GM21529 (cell line): Measurements from ENCODE around the gene SRSF2.

Experiments used
- ATAC-seq: cut with Tn5 transposase; IDR thresholded peaks from one replicate; pipeline ENCODE4 v1.9.1; 2021; ENCODE audit not compliant: unreplicated experiment

The SRSF2 gene

DNA sequence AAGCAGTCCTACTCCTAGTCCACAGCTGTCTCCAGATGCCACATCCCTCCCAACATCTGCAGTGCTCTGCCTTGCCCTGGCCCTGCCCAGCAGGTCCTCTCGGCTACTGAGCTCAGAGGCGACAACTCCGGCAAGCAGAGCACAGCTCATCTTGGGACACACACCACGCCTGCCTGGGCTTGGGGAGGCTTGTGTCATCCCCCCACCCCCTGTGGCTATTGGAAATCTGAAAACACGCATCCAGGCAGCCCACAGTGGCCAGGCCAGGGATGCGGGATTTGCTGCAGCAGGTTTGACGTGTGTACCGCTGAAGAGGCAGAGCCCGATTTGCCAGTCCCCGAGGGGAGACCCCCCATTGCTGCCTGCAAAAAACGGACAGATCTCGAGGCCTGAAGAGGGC lies 51.8 kb downstream of the SRSF2 start:
- no peak for ATAC-seq

DNA sequence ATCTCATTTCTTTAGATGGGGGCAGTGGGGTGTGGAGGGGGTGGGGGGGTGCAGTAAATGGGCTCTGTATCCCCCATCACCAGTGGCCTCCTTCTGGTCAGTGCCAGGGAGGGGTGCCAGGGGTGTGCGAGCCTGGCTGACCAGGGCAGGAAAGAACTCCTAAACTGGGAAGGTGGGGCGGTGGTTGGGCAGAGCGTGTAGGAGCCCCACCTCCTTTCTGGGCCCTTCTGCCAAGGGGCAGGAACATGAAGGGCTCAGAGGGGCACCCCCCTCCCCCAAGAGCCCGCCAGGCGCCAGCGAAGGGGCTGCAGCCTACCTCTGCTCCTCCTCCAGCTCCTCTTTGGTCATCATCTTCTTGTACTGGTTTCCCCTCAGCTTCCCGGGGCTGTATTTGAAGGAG lies 52.4 kb downstream of the SRSF2 start:
- ATAC-seq = no peak
